Measurements from ENCODE around the gene SAFB. TPM values are rescaled to one million over a fixed set of nuclear protein-coding genes. Genes with fewer than 3 reads are reported as not detected.

The SAFB gene
- total RNA-seq, 1 experiment from 2014 or later = 68.7 TPM

DNA sequence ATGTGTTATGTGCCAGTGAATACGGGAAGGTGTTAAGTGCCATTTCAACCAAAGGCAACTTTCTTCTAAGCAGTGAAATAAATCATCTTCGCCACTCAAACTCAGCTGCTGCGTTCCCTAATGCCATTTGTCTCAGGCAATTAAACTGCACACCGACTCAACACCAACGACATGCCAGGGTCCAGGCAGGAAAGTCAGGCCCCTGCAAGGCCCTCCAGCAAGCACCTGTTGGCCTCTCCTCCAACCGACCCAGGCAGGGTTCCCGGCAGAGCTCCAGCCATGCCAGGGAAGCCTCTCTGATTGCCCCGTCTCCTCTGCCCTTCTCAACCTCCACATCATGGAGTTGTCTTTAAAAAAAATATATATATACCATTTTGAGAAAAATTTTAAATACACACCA is 22.1 kb upstream of the SAFB start:
- no peaks in the 10 kb centered on the region for H3K36me3 ChIP-seq (ENCODE audit: low read depth)
- no peaks in the 10 kb centered on the region for H3K79me2 ChIP-seq (ENCODE audit: low read depth)
- H2AFZ ChIP-seq = no peak overlapping the region
- ChIA-PET CTCF (no interaction called here), POLR2A (ENCODE audit: unreplicated experiment) (no interaction called here)
- H4K20me1 ChIP-seq (ENCODE audit: insufficient read depth) = no peaks in the 10 kb centered on the region
- H3K9me3 ChIP-seq (ENCODE audit: insufficient read depth, low read depth) = no peaks in the 10 kb centered on the region
- H3K4me1 ChIP-seq (replicated peaks; ENCODE audit: insufficient read depth) = no peaks in the 10 kb centered on the region
- BruUV-seq (replicated peaks) = no TSS peak
- no peaks in the 10 kb centered on the region for H3K27me3 ChIP-seq (ENCODE audit: insufficient read depth, low read depth)
- DNase-seq = no peak
- intact Hi-C loops (cut with micrococcal nuclease; ENCODE audit: unreplicated experiment) = no loop called here
- H3K4me2 ChIP-seq = no peak overlapping the region
- H3K27ac ChIP-seq = no peak overlapping the region
- no peak for TF ChIP-seq EZH2 (IDR thresholded peaks at IDR 0.05; ENCODE audit: low read depth)
- TF ChIP-seq, protein P1, sequence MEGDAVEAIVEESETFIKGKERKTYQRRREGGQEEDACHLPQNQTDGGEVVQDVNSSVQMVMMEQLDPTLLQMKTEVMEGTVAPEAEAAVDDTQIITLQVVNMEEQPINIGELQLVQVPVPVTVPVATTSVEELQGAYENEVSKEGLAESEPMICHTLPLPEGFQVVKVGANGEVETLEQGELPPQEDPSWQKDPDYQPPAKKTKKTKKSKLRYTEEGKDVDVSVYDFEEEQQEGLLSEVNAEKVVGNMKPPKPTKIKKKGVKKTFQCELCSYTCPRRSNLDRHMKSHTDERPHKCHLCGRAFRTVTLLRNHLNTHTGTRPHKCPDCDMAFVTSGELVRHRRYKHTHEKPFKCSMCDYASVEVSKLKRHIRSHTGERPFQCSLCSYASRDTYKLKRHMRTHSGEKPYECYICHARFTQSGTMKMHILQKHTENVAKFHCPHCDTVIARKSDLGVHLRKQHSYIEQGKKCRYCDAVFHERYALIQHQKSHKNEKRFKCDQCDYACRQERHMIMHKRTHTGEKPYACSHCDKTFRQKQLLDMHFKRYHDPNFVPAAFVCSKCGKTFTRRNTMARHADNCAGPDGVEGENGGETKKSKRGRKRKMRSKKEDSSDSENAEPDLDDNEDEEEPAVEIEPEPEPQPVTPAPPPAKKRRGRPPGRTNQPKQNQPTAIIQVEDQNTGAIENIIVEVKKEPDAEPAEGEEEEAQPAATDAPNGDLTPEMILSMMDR (conservative IDR thresholded peaks at IDR 0.05) = no peak
- H3F3A ChIP-seq (ENCODE audit: insufficient read depth, low read depth) = no peaks in the 10 kb centered on the region
- H3K9me2 ChIP-seq (ENCODE audit: insufficient read depth) = no peaks in the 10 kb centered on the region
- H3K4me3 ChIP-seq = no peak overlapping the region

DNA sequence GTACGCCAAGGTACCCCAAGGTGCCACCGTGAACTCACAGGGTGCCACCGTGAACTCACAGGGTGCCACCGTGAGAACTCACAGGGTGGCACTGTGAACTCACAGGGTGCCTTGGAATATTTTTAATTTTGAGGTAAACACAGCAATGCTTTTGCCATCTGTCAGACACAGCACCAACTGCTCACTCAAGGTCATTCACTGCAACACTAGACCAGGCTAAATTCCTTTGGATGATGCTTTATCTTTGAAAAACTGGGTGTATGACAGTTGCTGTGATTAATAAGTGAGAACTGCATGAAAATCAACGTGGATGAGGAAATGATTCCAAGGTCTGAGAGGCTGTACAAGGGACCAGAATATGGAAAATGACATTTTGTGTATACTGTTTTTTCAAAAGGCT is 19.3 kb upstream of the SAFB start:
- Histone ChIP-seq H4K20me1 (ENCODE audit: insufficient read depth) (no peaks in the 10 kb centered on the region; the same call in 1 of the 2 replicates), H3K79me2 (ENCODE audit: low read depth) (no peaks in the 10 kb centered on the region; the same call in 1 of the 2 replicates), H3K27me3 (ENCODE audit: insufficient read depth, low read depth) (no peaks in the 10 kb centered on the region), H3K4me3 (no peak overlapping the region), H3K9me3 (ENCODE audit: insufficient read depth, low read depth) (no peaks in the 10 kb centered on the region), H2AFZ (no peak overlapping the region), H3F3A (ENCODE audit: insufficient read depth, low read depth) (no peaks in the 10 kb centered on the region), H3K4me2 (no peak overlapping the region), H3K4me1 (replicated peaks; ENCODE audit: insufficient read depth) (no peaks in the 10 kb centered on the region), H3K36me3 (ENCODE audit: low read depth) (no peaks in the 10 kb centered on the region), H3K9me2 (ENCODE audit: insufficient read depth) (no peaks in the 10 kb centered on the region), H3K27ac (no peak overlapping the region)
- ChIA-PET CTCF (no interaction called here), POLR2A (ENCODE audit: unreplicated experiment) (no interaction called here)
- BruUV-seq (replicated peaks) = no TSS peak
- TF ChIP-seq, protein P1 (conservative IDR thresholded peaks at IDR 0.05) = no peak
- no peak for TF ChIP-seq EZH2 (IDR thresholded peaks at IDR 0.05; ENCODE audit: low read depth)
- intact Hi-C loops (cut with micrococcal nuclease; ENCODE audit: unreplicated experiment) = no loop called here
- DNase-seq = no peak

DNA sequence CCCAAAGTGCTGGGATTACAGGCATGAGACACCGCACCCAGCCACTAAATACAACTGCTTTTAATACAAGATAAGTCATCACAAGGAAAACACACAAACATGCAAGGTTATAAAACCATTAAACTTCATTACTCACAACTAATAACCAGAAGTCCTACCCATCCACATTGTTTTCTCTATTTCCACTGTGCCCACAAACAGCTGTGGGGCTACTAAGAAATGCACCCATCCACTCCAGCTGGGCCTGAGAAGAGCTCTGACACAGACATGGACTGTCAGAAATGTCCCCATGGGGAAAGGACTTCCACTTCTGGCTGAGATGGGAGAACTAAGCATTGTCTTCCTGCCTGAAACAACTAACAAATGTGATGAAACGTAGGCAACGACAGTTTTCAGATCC is 17.5 kb upstream of the SAFB start:
- POLR2A ChIA-PET (ENCODE audit: unreplicated experiment) = no interaction called here
- TF ChIP-seq, protein P1 (conservative IDR thresholded peaks at IDR 0.05) = no peak
- TF ChIP-seq EZH2 (IDR thresholded peaks at IDR 0.05; ENCODE audit: low read depth) = no peak
- no TSS peak for BruUV-seq (replicated peaks)

More for the DNA sequence above, 17.5 kb upstream of the SAFB start:
- Histone ChIP-seq H3F3A (ENCODE audit: insufficient read depth, low read depth) (no peaks in the 10 kb centered on the region), H3K4me2 (no peak overlapping the region), H3K9me3 (ENCODE audit: insufficient read depth, low read depth) (no peaks in the 10 kb centered on the region), H3K4me3 (no peak overlapping the region), H2AFZ (no peak overlapping the region), H4K20me1 (ENCODE audit: insufficient read depth) (no peaks in the 10 kb centered on the region; the same call in 1 of the 2 replicates), H3K4me1 (replicated peaks; ENCODE audit: insufficient read depth) (no peaks in the 10 kb centered on the region), H3K36me3 (ENCODE audit: low read depth) (no peaks in the 10 kb centered on the region), H3K79me2 (ENCODE audit: low read depth) (no peaks in the 10 kb centered on the region; the same call in 1 of the 2 replicates), H3K27ac (no peak overlapping the region), H3K27me3 (ENCODE audit: insufficient read depth, low read depth) (no peaks in the 10 kb centered on the region), H3K9me2 (ENCODE audit: insufficient read depth) (no peaks in the 10 kb centered on the region)
- CTCF ChIA-PET = no interaction called here
- intact Hi-C loops (cut with micrococcal nuclease; ENCODE audit: unreplicated experiment) = no loop called here
- no peak for DNase-seq

Measured in PC-9 (cell line).